GM21619 (cell line): Measurements from ENCODE around the gene TDRD7.

Source experiments
- ATAC-seq: cut with Tn5 transposase; IDR thresholded peaks from one replicate; pipeline ENCODE4 v1.9.1; 2021; ENCODE audit not compliant: unreplicated experiment

TDRD7 gene

DNA sequence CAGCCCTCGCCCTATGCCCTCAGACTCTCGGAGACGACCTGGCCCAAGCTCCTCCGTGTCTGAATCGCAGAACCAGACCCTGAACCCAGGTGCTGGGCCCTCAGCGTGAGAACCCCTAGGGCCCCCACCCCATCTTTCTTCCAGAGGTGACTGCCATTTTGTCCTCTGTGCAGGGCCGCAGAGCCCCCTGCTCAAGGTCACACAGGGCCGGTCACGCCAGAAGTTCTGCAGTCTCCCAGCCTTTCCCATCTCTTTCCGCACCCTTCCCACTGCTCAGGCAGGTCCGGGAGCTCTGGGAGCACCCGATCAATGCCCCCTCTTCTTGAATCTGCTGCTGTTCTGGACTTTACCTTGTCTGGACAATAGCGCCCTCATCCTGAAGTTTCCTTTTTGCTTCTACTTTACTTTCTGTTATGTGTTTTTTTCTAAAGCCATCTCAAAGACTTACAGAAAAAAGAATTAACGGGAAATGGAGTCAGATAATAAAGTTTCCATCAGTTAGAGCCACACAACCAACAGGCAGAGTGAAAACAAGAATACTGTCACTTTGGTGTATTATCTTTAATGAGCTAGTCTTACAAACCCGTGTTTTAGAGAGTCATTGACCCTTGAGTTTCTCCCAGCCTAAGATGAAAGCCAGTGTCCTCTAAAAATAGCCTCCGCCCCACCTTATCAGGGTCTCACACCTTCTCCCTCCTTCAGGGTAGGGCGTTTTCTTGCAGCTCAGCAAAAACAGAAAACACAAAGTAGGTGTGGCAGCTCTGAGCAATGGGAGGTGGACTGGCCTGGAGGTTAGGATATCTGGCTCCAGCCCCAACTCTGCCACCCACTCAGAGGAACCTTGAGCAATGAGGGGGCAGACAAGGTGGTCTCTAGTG lies 91.3 kb downstream of the TDRD7 start:
- ATAC-seq: no peak

DNA sequence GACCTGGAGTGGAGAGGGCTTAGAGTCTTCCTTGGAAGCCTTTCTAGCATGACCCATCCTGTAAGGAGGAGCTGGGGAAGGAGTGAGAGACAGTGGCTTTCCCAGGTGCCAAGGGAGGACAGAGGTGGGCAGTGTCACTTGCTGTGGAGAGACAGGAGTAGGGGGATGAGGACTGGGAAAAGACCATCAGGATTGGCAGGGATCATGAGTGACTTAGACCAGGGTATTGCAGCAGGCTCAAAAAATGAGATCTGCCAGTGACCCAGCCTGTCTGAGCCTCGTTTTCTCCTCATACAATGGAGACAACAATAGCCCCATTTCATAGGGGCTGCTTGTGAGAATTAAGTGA lies 91.9 kb downstream of the TDRD7 start:
- ATAC-seq: no peak

GRCh38 chr9:97504381-97505216 lies 92.7 kb downstream of the TDRD7 start:
- ATAC-seq: no peak

GRCh38 chr9:97505845-97506244 lies 93.9 kb downstream of the TDRD7 start:
- ATAC-seq: no peak

- no peak for ATAC-seq
Observed at GRCh38 chr9:97506306-97506705, 94.4 kb downstream of the TDRD7 start.

GRCh38 chr9:97506787-97507186 lies 94.9 kb downstream of the TDRD7 start:
- ATAC-seq: no peak

- ATAC-seq: no peak
Observed at GRCh38 chr9:97507428-97507984, 95.6 kb downstream of the TDRD7 start.

GRCh38 chr9:97508852-97509251 lies 97.0 kb downstream of the TDRD7 start:
- no peak for ATAC-seq

GRCh38 chr9:97510797-97511654 lies 99.1 kb downstream of the TDRD7 start:
- ATAC-seq: peak; percentile 63

- no peak for ATAC-seq
Observed at GRCh38 chr9:97511655-97512427, 99.9 kb downstream of the TDRD7 start.

- no peak for ATAC-seq
Observed at GRCh38 chr9:97512966-97513560, 101.2 kb downstream of the TDRD7 start.

GRCh38 chr9:97514531-97514930 lies 102.6 kb downstream of the TDRD7 start:
- no peak for ATAC-seq

GRCh38 chr9:97515662-97516061 lies 103.8 kb downstream of the TDRD7 start:
- no peak for ATAC-seq

GRCh38 chr9:97516111-97516510 lies 104.2 kb downstream of the TDRD7 start:
- no peak for ATAC-seq

DNA sequence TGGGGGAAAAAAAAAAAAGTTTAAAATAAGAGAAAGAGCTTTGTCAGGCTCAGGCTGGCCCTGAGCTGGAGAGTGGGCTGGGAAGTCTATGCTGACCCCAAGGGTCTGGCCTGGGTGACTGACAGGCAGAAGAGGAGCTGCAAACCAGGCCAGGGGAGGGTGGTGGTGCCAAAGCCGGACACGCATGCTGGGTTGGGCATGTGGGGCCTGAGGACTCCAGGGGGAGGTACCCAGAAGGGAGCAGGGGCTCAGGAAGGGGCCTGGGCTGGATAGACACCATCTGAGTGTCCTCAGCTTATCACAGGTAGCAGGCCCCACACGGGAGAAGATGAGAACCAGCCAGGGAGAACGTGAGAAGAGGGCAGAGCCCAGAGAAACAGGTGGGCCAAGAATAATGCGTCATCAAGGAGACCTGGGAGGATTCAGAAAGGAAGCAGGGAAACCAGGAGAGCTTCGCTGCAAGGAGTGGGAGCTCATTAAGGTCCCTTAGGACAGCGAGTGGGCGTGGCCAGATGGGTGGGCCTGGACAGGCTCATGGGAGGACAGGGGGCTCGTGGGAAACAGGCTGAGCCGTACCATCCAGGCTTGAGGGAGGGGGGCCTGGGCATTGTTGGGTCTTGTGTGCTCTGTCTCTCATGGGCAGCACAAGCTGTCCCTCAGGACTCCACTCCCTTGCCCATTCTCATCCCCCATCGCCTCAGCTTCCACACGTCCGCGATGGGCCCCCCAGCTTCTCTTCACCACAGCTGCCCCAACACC lies 105.6 kb downstream of the TDRD7 start:
- ATAC-seq: no peak

DNA sequence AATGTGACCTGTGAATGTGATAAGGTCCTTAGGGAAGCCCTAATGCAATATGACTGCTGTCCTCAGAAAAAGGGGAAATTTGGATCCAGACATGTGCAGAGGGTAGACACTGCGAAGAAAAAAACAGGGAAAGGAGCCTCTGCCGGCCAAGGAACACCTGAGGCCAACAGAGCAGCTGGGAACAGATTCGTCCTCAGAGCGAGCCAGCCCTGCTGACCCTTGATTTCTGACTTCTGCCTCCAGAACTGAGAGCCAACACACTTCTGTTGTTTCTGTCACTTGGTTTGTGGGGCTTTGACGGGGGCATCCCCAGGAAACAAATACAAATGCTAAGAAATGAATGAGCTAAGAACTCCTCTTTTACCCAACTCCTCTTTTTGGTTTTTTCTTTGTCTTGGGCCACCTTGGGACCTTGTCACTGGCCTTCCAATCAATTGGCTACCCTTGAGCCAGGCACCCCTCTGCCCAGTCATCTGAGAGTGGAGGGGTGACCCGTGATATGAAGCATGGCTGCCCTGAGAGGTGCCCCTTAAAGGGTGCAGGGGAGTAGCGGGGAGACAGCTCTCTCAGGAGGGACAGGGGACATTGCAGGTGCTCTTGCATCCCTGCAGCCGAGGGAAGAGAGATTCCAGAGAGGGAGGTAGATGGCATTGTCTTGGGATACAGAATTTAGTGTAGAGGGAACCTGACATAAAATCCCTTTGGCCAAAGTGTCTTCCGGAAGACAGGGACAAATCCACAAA lies 106.4 kb downstream of the TDRD7 start:
- ATAC-seq: no peak

DNA sequence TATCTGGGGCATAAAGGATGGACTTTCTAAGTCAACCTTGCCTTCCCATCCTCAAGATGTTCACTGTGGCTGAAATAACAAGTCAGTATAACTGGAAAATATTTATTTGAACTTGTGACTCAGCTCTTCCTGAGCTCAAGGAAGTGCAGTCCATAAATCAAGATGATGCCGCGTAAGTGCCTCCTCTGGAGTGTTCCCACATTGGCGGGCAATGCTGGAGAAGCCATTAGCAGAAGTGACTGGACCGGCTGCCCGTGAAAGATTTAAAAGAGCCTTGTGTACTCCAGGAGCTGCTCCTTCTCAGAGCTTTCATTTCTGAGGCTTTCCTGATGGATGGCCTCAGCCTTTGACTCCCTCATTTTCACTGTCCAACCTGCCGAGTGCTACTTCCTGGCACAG lies 107.0 kb downstream of the TDRD7 start:
- no peak for ATAC-seq

GRCh38 chr9:97519441-97519970 lies 107.6 kb downstream of the TDRD7 start:
- ATAC-seq: no peak
